ENCODE results near the gene SLN.

Gene SLN

GRCh38 chr11:107719557-107720302, 7.9 kb upstream of the SLN start:
- ChIA-PET CTCF (interaction anchor here (1.0 kb wide), 1 partner anchor 14 kb away, joined by 3 read pairs; no protein-coding TSS in a partner anchor), POLR2A (no interaction called here)
- Histone ChIP-seq H3K4me1 (ENCODE audit: control insufficient read depth, insufficient read depth, low read length) (no peaks in the 10 kb centered on the region), H3K27ac (ENCODE audit: extremely low read depth, low read depth, low read length) (no peak overlapping the region), H3K36me3 (ENCODE audit: control insufficient read depth in 2 of 2, insufficient read depth in 1 of 2, low read length in 2 of 2) (no peaks in the 10 kb centered on the region), H3K9me3 (ENCODE audit: control insufficient read depth, insufficient read depth, low read depth, low read length) (no peaks in the 10 kb centered on the region), H3K4me3 (ENCODE audit: low read depth, low read length) (no peak overlapping the region)
- TF ChIP-seq KLF9 (tag by site-specific recombination; IDR thresholded peaks at IDR 0.05; ENCODE audit: low read depth) = peak; percentile 16; the same call in 1 of the 2 replicates
- TF ChIP-seq BCL11A (tag by site-specific recombination; IDR thresholded peaks at IDR 0.05; ENCODE audit: low read depth) = no peak

DNA sequence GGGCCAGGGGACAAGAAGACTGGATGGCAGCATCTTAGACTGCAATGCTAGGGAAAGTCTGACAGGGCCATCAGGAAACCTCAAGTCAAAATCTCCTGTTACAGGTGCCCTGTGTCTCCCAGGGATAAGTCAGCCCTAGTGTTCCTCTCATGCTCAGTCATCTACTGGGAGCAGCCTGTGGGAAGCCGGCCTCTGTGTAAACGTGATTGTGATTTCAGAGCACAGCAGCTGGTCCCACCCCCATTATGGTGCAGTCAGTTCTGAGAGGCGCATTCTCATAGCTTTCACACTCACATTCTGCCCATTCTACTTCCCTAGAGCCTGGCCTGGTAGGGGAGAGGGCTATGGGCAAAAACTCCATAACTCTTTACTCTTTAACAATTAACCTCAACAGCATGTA, 7.2 kb upstream of the SLN start:
- H3K9me3 ChIP-seq (ENCODE audit: control insufficient read depth, insufficient read depth, low read depth, low read length) = no peaks in the 10 kb centered on the region
- CTCF ChIA-PET = no interaction called here
- no peaks in the 10 kb centered on the region for H3K4me1 ChIP-seq (ENCODE audit: control insufficient read depth, insufficient read depth, low read length)
- TF ChIP-seq ZNF785 (tag by site-specific recombination; IDR thresholded peaks at IDR 0.05) (no peak), ZNF132 (tag by site-specific recombination; IDR thresholded peaks at IDR 0.05; ENCODE audit: borderline replicate concordance) (no peak), RBAK (tag by site-specific recombination; IDR thresholded peaks at IDR 0.05) (no peak), ZSCAN23 (tag by site-specific recombination; IDR thresholded peaks at IDR 0.05) (no peak), ZNF610 (tag by site-specific recombination; IDR thresholded peaks at IDR 0.05; ENCODE audit: borderline replicate concordance) (no peak), KLF8 (tag by site-specific recombination; IDR thresholded peaks at IDR 0.05) (no peak), ZNF155 (tag by site-specific recombination; IDR thresholded peaks at IDR 0.05) (no peak), GLI2 (tag by site-specific recombination; IDR thresholded peaks at IDR 0.05; ENCODE audit: borderline replicate concordance, low read depth) (no peak), ZNF248 (tag by site-specific recombination; IDR thresholded peaks at IDR 0.05) (no peak), ZNF335 (tag by site-specific recombination; conservative IDR thresholded peaks at IDR 0.05) (no peak), ZNF274 (IDR thresholded peaks at IDR 0.05; ENCODE audit: low read length) (no peak), ZNF274 (tag by site-specific recombination; IDR thresholded peaks at IDR 0.05; ENCODE audit: borderline replicate concordance) (no peak), ZBTB17 (tag by site-specific recombination; IDR thresholded peaks at IDR 0.05) (no peak), TCF7L2 (IDR thresholded peaks at IDR 0.05; ENCODE audit: borderline replicate concordance, low read depth, low read length) (no peak), ZNF266 (tag by site-specific recombination; IDR thresholded peaks at IDR 0.05; ENCODE audit: low read depth) (no peak), ZNF416 (tag by site-specific recombination; IDR thresholded peaks at IDR 0.05) (no peak), ZBTB8A (tag by site-specific recombination; IDR thresholded peaks at IDR 0.05) (no peak)
- TF ChIP-seq, protein P1, sequence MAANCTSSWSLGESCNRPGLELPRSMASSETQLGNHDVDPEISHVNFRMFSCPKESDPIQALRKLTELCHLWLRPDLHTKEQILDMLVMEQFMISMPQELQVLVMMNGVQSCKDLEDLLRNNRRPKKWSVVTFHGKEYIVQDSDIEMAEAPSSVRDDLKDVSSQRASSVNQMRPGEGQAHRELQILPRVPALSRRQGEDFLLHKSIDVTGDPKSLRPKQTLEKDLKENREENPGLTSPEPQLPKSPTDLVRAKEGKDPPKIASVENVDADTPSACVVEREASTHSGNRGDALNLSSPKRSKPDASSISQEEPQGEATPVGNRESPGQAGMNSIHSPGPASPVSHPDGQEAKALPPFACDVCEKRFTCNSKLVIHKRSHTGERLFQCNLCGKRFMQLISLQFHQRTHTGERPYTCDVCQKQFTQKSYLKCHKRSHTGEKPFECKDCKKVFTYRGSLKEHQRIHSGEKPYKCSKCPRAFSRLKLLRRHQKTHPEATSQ (tag by site-specific recombination; IDR thresholded peaks at IDR 0.05) = no peak
- POLR2A ChIA-PET = no interaction called here
- H3K36me3 ChIP-seq (ENCODE audit: control insufficient read depth in 2 of 2, insufficient read depth in 1 of 2, low read length in 2 of 2) = no peaks in the 10 kb centered on the region
- no peak overlapping the region for H3K4me3 ChIP-seq (ENCODE audit: low read depth, low read length)
- H3K27ac ChIP-seq (ENCODE audit: extremely low read depth, low read depth, low read length) = no peak overlapping the region

DNA sequence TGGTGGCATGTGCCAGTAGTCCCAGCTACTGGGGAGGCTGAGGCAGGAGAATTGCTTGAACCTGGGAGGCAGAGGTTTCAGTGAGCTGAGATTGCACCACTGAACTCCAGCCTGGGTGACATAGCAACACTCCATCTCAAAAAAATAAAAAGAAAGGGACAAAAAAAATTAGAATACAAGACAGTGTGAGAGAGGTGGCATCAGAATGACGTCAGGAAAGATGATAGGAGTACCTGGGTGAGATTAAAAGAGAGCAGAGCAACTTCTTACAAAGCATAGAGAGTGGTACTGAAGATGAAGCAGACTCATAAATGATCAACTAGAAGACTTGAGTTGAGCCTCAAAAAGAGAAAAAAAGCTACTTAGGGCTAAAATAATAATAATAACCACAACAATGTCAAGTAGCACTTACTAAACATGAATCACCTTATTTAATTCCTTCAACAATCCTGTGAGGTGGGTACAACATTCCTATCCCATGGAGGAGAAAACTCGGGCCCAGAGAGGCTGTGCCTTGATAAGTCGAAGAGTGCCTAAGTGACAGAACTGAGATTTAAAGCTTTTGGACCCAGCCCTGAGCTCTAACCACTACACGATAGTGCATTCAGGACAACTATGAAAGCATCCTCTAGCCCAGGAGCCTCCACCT, 5.2 kb upstream of the SLN start:
- no peaks in the 10 kb centered on the region for H3K4me1 ChIP-seq (ENCODE audit: control insufficient read depth, insufficient read depth, low read length)
- POLR2A ChIA-PET = no interaction called here
- H3K4me3 ChIP-seq (ENCODE audit: low read depth, low read length) = no peak overlapping the region
- no peak overlapping the region for H3K27ac ChIP-seq (ENCODE audit: extremely low read depth, low read depth, low read length)
- H3K9me3 ChIP-seq (ENCODE audit: control insufficient read depth, insufficient read depth, low read depth, low read length) = no peaks in the 10 kb centered on the region
- no peaks in the 10 kb centered on the region for H3K36me3 ChIP-seq (ENCODE audit: control insufficient read depth in 2 of 2, insufficient read depth in 1 of 2, low read length in 2 of 2)
- CTCF ChIA-PET = no interaction called here
- TF ChIP-seq YY1 (tag by site-specific recombination; IDR thresholded peaks at IDR 0.05) = no peak
- TF ChIP-seq ZNF214 (tag by site-specific recombination; IDR thresholded peaks at IDR 0.05; ENCODE audit: borderline replicate concordance) = no peak
- TF ChIP-seq, protein P2, sequence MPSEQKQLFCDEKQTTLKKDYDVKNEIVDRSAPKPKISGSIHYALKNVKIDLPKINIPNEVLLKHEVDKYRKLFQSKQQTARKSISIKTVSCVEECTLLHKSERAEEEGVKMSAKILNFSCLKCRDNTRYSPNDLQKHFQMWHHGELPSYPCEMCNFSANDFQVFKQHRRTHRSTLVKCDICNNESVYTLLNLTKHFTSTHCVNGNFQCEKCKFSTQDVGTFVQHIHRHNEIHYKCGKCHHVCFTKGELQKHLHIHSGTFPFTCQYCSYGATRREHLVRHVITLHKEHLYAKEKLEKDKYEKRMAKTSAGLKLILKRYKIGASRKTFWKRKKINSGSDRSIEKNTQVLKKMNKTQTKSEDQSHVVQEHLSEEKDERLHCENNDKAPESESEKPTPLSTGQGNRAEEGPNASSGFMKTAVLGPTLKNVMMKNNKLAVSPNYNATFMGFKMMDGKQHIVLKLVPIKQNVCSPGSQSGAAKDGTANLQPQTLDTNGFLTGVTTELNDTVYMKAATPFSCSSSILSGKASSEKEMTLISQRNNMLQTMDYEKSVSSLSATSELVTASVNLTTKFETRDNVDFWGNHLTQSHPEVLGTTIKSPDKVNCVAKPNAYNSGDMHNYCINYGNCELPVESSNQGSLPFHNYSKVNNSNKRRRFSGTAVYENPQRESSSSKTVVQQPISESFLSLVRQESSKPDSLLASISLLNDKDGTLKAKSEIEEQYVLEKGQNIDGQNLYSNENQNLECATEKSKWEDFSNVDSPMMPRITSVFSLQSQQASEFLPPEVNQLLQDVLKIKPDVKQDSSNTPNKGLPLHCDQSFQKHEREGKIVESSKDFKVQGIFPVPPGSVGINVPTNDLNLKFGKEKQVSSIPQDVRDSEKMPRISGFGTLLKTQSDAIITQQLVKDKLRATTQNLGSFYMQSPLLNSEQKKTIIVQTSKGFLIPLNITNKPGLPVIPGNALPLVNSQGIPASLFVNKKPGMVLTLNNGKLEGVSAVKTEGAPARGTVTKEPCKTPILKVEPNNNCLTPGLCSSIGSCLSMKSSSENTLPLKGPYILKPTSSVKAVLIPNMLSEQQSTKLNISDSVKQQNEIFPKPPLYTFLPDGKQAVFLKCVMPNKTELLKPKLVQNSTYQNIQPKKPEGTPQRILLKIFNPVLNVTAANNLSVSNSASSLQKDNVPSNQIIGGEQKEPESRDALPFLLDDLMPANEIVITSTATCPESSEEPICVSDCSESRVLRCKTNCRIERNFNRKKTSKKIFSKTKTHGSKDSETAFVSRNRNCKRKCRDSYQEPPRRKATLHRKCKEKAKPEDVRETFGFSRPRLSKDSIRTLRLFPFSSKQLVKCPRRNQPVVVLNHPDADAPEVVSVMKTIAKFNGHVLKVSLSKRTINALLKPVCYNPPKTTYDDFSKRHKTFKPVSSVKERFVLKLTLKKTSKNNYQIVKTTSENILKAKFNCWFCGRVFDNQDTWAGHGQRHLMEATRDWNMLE (tag by site-specific recombination; conservative IDR thresholded peaks at IDR 0.05; ENCODE audit: low read depth) = no peak
- TF ChIP-seq ZNF692 (tag by site-specific recombination; IDR thresholded peaks at IDR 0.05) = no peak
- TF ChIP-seq ZNF169 (tag by site-specific recombination; IDR thresholded peaks at IDR 0.05) = no peak

Data from HEK293 (cell line).